A549 (cell line): ENCODE measurements around the gene CABP4. TPM values are rescaled to one million over a fixed set of nuclear protein-coding genes. Genes with fewer than 3 reads are reported as not detected.

Experiments
- ATAC-seq, 2 experiments: fragments of 200-7000 bp in 1 of 2; fragments of >200 bp in 1 of 2; cut with Nextera tagmentation in 1 of 2; cut with Tn5 transposase in 1 of 2; 3 replicates each; pipeline versions ENCODE4 v1.8.0 to v1.9.1; 2018 to 2020; ENCODE audit warnings: mild to moderate bottlenecking in 1 of 2, moderate library complexity in 1 of 2
- CTCF ChIA-PET: fragments of 300-600 bp; sonication (Branson Sonifier 250); formaldehyde crosslinking; extraction: SDS; loops from one replicate; lab custom pipeline; 2021; ENCODE audit warnings: antibody characterized with exemption, inconsistent platforms; lab: Yijun Ruan, JAX
- POLR2A ChIA-PET: fragments of 350-600 bp; formaldehyde crosslinking; extraction: SDS; loops from one replicate; lab custom pipeline; 2021; ENCODE audit warnings: antibody characterized with exemption, inconsistent platforms; lab: Yijun Ruan, JAX
- DNase-seq, 2 experiments: peaks; one replicate each; pipeline versions ENCODE4 v3.0.0 to v3.0.0-alpha.2; 2011 to 2016; ENCODE audit warnings: low read depth in 1 of 2, low spot score in 1 of 2
- FAIRE-seq: peaks from 2 replicates; lab custom pipeline; 2011; peaks lifted over from hg19 to GRCh38; lab: Jason Lieb, UNC
- H3K27ac ChIP-seq, 2 experiments: fragments of >200 bp; sonication (Bioruptor Twin); formaldehyde crosslinking; 3 replicates each; pipeline ENCODE4 v1.5.1; 2016 to 2017
- H3K4me1 ChIP-seq: fragments of >200 bp; sonication (Bioruptor Twin); formaldehyde crosslinking; 3 replicates; pipeline ENCODE4 v1.6.1; 2016
- H3K4me2 ChIP-seq: fragments of >200 bp; sonication (Bioruptor Twin); formaldehyde crosslinking; 3 replicates; pipeline ENCODE4 v1.6.1; 2016
- H3K4me3 ChIP-seq: fragments of >200 bp; sonication (Bioruptor Twin); formaldehyde crosslinking; 3 replicates; pipeline ENCODE4 v1.5.1; 2016
- H3K9me3 ChIP-seq: fragments of >200 bp; sonication (Bioruptor Twin); formaldehyde crosslinking; 3 replicates; pipeline ENCODE4 v1.6.1; 2016
- BCL3 ChIP-seq: fragments of >200 bp; sonication (Bioruptor Twin); formaldehyde crosslinking; IDR thresholded peaks from 3 replicates; pipeline ENCODE4 v1.6.1; 2016
- CEBPB ChIP-seq, 2 experiments: fragments of >200 bp in 1 of 2; sonication (Bioruptor Twin) in 1 of 2; formaldehyde crosslinking in 1 of 2; IDR thresholded peaks; 2 replicates each; pipeline ENCODE4 v1.6.1; 2012 to 2016
- EHF ChIP-seq: fragments of 250-450 bp; sonication (Bioruptor Pico); IDR thresholded peaks from 2 replicates; pipeline ENCODE4 v1.5.0; 2020; ENCODE audit warnings: mild to moderate bottlenecking
- EHMT2 ChIP-seq: fragments of 200-600 bp; sonication (generic); IDR thresholded peaks from 2 replicates; pipeline ENCODE4 v1.6.1; 2016; ENCODE audit warnings: antibody characterized with exemption, low read depth, mild to moderate bottlenecking, moderate library complexity
- ELK1 ChIP-seq: fragments of 150-350 bp; IDR thresholded peaks from 2 replicates; pipeline ENCODE4 v1.6.1; 2014; ENCODE audit warnings: low read depth, mild to moderate bottlenecking, low read length
- FOSL2 ChIP-seq, 2 experiments: fragments of 450-650 bp in 1 of 2; fragments of >200 bp in 1 of 2; sonication (Bioruptor Twin) in 1 of 2; formaldehyde crosslinking; IDR thresholded peaks; 2 replicates each; pipeline versions ENCODE4 v1.5.0 to v1.6.1; 2016 to 2020; ENCODE audit warnings: mild to moderate bottlenecking in 1 of 2, moderate library complexity in 1 of 2
- HOXA7 ChIP-seq: fragments of 250-450 bp; sonication (Bioruptor Pico); IDR thresholded peaks from 2 replicates; pipeline ENCODE4 v1.5.0; 2020; ENCODE audit warnings: mild to moderate bottlenecking, moderate library complexity
- JUNB ChIP-seq: fragments of >200 bp; sonication (Bioruptor Twin); formaldehyde crosslinking; IDR thresholded peaks from 2 replicates; pipeline ENCODE4 v1.6.1; 2016
- MAFK ChIP-seq: fragments of 450-650 bp; IDR thresholded peaks from 2 replicates; pipeline ENCODE4 v1.6.1; 2014; ENCODE audit not compliant: partially characterized antibody
- NPAS2 ChIP-seq: fragments of 250-450 bp; sonication (Bioruptor Pico); IDR thresholded peaks from 2 replicates; pipeline ENCODE4 v1.8.0; 2022; ENCODE audit warnings: mild to moderate bottlenecking, moderate library complexity, borderline replicate concordance
- NR3C1 ChIP-seq: fragments of >200 bp; sonication (Bioruptor Twin); formaldehyde crosslinking; IDR thresholded peaks from 3 replicates; pipeline ENCODE4 v1.6.1; 2017
- POLR2A ChIP-seq: IDR thresholded peaks from 2 replicates; pipeline ENCODE4 v1.6.1; 2012; ENCODE audit warnings: mild to moderate bottlenecking, low read length
- RCOR1 ChIP-seq: fragments of 150-350 bp; IDR thresholded peaks from 2 replicates; pipeline ENCODE4 v1.6.1; 2014; ENCODE audit warnings: antibody characterized with exemption, low read length, low read depth
- SMC3 ChIP-seq: fragments of >200 bp; sonication (Bioruptor Twin); formaldehyde crosslinking; IDR thresholded peaks from 3 replicates; pipeline ENCODE4 v1.6.1; 2018; ENCODE audit warnings: inconsistent platforms
- TFCP2L1 ChIP-seq: fragments of 250-450 bp; sonication (Bioruptor Pico); IDR thresholded peaks from 2 replicates; pipeline ENCODE4 v1.5.0; 2021; ENCODE audit warnings: mild to moderate bottlenecking
- WGBS: methylation state at CpG from one replicate; pipeline ENCODE4 v1.1.6; 2017; ENCODE audit errors: missing lambda C conversion rate; 5-methylcytosine and 5-hydroxymethylcytosine counted together
- polyA plus RNA-seq, 4 experiments: library from polyadenylated mRNA; depleted of rRNA in 3 of 4; stranded (reverse); fragments of >200 nt; fragmentation: RNase III in 1 of 4; extraction: RNeasy Plus Mini Kit Qiagen cat#74134 plus additional on column Dnase treatment in 1 of 4; gene quantifications; 2 replicates in 3 of 4; 3 replicates in 1 of 4; pipeline ENCODE4 v1.2.3, GENCODE V29; 2011 to 2017
- TF ChIP-seq, protein P1 (sequence below): fragments of 450-650 bp; IDR thresholded peaks from 2 replicates; pipeline ENCODE4 v1.6.1; 2014; ENCODE audit warnings: antibody characterized with exemption
- TF ChIP-seq, protein P2 (sequence below): fragments of >200 bp; sonication (Bioruptor Twin); formaldehyde crosslinking; IDR thresholded peaks from 3 replicates; pipeline ENCODE4 v1.5.1; 2016
- TF ChIP-seq, protein P3 (sequence below): IDR thresholded peaks from 2 replicates; pipeline ENCODE4 v1.6.1; 2012

The CABP4 gene
- polyA plus RNA-seq, 2 of the 4 experiments (the other 2 are of a cell fraction) = not detected

DNA sequence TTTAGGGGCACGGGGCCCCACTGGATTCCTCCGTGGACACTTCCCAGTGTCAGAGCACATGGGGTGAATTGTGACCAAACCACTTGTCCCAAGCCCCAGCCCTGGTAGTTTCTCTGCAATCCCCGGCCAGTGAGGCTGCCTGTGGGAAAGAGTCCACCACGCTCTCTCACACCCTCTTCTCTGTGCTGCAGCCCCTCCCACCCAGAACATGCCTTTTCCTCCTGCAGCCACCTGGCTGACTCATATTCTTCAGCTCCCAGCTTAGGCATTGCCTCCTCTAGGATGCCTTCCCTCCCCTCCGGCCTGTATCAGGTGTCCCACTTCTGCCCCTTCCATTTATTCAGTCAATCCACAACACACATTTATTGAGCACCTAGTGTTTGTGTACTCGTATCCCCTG lies 32.3 kb upstream of the CABP4 start:
- Histone ChIP-seq H3K4me3 (no peak overlapping the region), H3K27ac (no peak overlapping the region), H3K4me1 (peaks cover 13% of the 10 kb centered on the region), H3K9me3 (no peaks in the 10 kb centered on the region), H3K4me2 (no peak overlapping the region)
- no peak for FAIRE-seq
- ChIA-PET POLR2A (no interaction called here), CTCF (interaction anchor here (1.0 to 3.0 kb wide), 2 partner anchors 21 to 66 kb away, joined by 4 to 18 read pairs; partner anchors contain the start of gene PPP1CA)
- 77% methylated on average over 6 of the region's 6 CpGs for WGBS
- no peak for DNase-seq
- ATAC-seq = no peak
- TF ChIP-seq POLR2A (no peak), EHF (CRISPR knock-in tag) (no peak), FOSL2 (IDR thresholded peaks at IDR 0.05) (no peak), FOSL2 (CRISPR knock-in tag; IDR thresholded peaks at IDR 0.05) (no peak), JUNB (no peak), ELK1 (no peak), MAFK (no peak), HOXA7 (CRISPR knock-in tag) (no peak), RCOR1 (no peak), BCL3 (no peak), SMC3 (no peak)
- TF ChIP-seq, protein P1, sequence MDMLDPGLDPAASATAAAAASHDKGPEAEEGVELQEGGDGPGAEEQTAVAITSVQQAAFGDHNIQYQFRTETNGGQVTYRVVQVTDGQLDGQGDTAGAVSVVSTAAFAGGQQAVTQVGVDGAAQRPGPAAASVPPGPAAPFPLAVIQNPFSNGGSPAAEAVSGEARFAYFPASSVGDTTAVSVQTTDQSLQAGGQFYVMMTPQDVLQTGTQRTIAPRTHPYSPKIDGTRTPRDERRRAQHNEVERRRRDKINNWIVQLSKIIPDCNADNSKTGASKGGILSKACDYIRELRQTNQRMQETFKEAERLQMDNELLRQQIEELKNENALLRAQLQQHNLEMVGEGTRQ = no peak
- TF ChIP-seq, protein P2, sequence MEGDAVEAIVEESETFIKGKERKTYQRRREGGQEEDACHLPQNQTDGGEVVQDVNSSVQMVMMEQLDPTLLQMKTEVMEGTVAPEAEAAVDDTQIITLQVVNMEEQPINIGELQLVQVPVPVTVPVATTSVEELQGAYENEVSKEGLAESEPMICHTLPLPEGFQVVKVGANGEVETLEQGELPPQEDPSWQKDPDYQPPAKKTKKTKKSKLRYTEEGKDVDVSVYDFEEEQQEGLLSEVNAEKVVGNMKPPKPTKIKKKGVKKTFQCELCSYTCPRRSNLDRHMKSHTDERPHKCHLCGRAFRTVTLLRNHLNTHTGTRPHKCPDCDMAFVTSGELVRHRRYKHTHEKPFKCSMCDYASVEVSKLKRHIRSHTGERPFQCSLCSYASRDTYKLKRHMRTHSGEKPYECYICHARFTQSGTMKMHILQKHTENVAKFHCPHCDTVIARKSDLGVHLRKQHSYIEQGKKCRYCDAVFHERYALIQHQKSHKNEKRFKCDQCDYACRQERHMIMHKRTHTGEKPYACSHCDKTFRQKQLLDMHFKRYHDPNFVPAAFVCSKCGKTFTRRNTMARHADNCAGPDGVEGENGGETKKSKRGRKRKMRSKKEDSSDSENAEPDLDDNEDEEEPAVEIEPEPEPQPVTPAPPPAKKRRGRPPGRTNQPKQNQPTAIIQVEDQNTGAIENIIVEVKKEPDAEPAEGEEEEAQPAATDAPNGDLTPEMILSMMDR = no peak

- H3K9me3 ChIP-seq = no peaks in the 10 kb centered on the region
- TF ChIP-seq NPAS2 (CRISPR knock-in tag) (no peak), NR3C1 (no peak), ELK1 (no peak), EHMT2 (no peak), CEBPB (IDR thresholded peaks at IDR 0.05) (no peak), TFCP2L1 (CRISPR knock-in tag) (no peak)
- TF ChIP-seq, protein P3, sequence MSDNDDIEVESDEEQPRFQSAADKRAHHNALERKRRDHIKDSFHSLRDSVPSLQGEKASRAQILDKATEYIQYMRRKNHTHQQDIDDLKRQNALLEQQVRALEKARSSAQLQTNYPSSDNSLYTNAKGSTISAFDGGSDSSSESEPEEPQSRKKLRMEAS = no peak
- TF ChIP-seq, all 56 proteins: peak for 0
- Histone ChIP-seq H3K4me3 (no peak overlapping the region), H3K27ac (no peak overlapping the region), H3K4me1 (peaks cover 13% of the 10 kb centered on the region), H3K4me2 (no peak overlapping the region)
- 94% methylated on average over 10 of the region's 13 CpGs for WGBS
- ATAC-seq (no peak), DNase-seq (no peak), FAIRE-seq (no peak)
- ChIA-PET POLR2A (no interaction called here), CTCF (interaction anchor here (0.6 to 3.0 kb wide), 4 partner anchors 18 to 41 kb away, joined by 3 to 18 read pairs (median 4); partner anchors contain the start of gene PPP1CA)
These were observed 31.7 kb upstream of the CABP4 start for GRCh38 chr11:67423466-67423865.
